ENCODE results near the gene TESPA1.

The TESPA1 gene

DNA sequence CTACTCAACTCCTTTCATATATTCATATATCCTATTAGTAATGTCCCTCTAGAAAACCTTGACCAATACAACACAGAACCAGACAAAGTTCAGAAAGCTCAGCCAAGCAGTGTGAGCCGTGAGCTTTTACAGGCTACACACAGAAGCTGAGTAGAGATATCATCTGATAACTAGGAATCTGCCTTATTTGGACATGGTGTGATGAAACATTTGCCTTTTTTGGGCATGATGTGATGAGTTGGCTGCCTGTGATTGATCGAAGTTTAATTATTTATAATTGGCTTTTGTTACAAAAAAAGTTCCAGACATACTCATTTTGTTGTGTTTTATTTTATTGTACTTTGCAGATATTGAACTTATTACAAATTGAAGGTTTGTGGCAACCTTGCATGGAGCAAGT, 46.6 kb downstream of the TESPA1 start:
- H2AFZ ChIP-seq: no peak overlapping the region
- no peaks in the 10 kb centered on the region for H3K27me3 ChIP-seq (ENCODE audit: control insufficient read depth, insufficient read depth, low read length)
- H3K36me3 ChIP-seq (ENCODE audit: control insufficient read depth, insufficient read depth, low read length): no peaks in the 10 kb centered on the region
- H3K9me3 ChIP-seq (ENCODE audit: control insufficient read depth, low read length): no peaks in the 10 kb centered on the region
- TF ChIP-seq, protein P1, sequence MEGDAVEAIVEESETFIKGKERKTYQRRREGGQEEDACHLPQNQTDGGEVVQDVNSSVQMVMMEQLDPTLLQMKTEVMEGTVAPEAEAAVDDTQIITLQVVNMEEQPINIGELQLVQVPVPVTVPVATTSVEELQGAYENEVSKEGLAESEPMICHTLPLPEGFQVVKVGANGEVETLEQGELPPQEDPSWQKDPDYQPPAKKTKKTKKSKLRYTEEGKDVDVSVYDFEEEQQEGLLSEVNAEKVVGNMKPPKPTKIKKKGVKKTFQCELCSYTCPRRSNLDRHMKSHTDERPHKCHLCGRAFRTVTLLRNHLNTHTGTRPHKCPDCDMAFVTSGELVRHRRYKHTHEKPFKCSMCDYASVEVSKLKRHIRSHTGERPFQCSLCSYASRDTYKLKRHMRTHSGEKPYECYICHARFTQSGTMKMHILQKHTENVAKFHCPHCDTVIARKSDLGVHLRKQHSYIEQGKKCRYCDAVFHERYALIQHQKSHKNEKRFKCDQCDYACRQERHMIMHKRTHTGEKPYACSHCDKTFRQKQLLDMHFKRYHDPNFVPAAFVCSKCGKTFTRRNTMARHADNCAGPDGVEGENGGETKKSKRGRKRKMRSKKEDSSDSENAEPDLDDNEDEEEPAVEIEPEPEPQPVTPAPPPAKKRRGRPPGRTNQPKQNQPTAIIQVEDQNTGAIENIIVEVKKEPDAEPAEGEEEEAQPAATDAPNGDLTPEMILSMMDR (IDR thresholded peaks at IDR 0.05): no peak
- no peak overlapping the region for H3K27ac ChIP-seq
- H3K4me3 ChIP-seq (ENCODE audit: low read depth, low read length): no peak overlapping the region
- no peaks in the 10 kb centered on the region for H3K79me2 ChIP-seq
- H3K9ac ChIP-seq: no peak overlapping the region
- no peak overlapping the region for H3K4me2 ChIP-seq (ENCODE audit: low read length)
- no peaks in the 10 kb centered on the region for H3K4me1 ChIP-seq

DNA sequence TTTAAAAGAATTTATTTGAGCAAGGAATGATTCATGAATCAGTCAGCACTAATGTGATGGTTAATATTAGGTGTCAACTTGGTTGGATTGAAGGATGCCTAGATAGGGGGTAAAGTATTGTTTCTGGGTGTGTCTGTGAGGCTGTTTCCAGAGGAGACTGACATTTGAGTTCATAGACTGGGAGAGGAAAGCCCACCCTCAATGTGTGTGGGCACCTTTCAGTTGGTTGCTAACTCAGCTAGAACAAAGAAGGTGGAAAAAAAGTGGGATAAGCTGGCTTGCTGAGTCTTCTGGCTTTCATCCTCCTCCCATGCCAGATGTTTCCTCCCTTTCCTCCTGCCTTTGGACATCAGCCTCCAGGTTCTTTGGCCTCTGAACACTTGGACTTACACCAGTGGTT, 47.2 kb downstream of the TESPA1 start:
- Histone ChIP-seq H3K4me2 (ENCODE audit: low read length) (no peak overlapping the region), H3K9me3 (ENCODE audit: control insufficient read depth, low read length) (no peaks in the 10 kb centered on the region), H2AFZ (no peak overlapping the region), H3K79me2 (no peaks in the 10 kb centered on the region), H3K4me1 (no peaks in the 10 kb centered on the region), H3K36me3 (ENCODE audit: control insufficient read depth, insufficient read depth, low read length) (no peaks in the 10 kb centered on the region), H3K27ac (no peak overlapping the region), H3K9ac (no peak overlapping the region), H3K4me3 (ENCODE audit: low read depth, low read length) (no peak overlapping the region), H3K27me3 (ENCODE audit: control insufficient read depth, insufficient read depth, low read length) (no peaks in the 10 kb centered on the region)
- TF ChIP-seq, protein P1 (IDR thresholded peaks at IDR 0.05): no peak

DNA sequence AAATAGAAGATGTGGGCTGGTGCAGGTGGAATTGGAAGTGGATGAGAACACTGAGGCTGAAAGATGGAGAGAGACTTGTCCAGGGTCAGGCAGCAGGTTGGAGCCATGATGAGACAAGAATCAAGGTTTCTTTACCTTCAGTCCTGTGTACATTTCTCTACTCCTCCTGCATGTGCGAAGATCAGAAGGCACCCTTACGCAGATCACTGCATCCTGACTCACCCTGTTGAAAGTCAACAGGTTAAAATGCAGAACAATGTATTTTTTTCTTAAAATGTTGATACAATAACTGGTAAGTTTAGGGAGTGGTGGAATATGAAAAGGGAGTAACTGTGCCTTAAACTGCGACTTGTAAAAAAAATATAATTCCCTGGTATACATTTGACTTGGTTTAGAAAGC, 47.8 kb downstream of the TESPA1 start:
- no peak overlapping the region for H3K4me3 ChIP-seq (ENCODE audit: low read depth, low read length)
- H3K27me3 ChIP-seq (ENCODE audit: control insufficient read depth, insufficient read depth, low read length): no peaks in the 10 kb centered on the region
- TF ChIP-seq, protein P1 (IDR thresholded peaks at IDR 0.05): no peak
- no peaks in the 10 kb centered on the region for H3K79me2 ChIP-seq
- no peak overlapping the region for H3K9ac ChIP-seq
- H3K36me3 ChIP-seq (ENCODE audit: control insufficient read depth, insufficient read depth, low read length): no peaks in the 10 kb centered on the region
- no peak overlapping the region for H3K27ac ChIP-seq
- H3K4me2 ChIP-seq (ENCODE audit: low read length): no peak overlapping the region
- no peak overlapping the region for H2AFZ ChIP-seq
- no peaks in the 10 kb centered on the region for H3K4me1 ChIP-seq
- no peaks in the 10 kb centered on the region for H3K9me3 ChIP-seq (ENCODE audit: control insufficient read depth, low read length)

DNA sequence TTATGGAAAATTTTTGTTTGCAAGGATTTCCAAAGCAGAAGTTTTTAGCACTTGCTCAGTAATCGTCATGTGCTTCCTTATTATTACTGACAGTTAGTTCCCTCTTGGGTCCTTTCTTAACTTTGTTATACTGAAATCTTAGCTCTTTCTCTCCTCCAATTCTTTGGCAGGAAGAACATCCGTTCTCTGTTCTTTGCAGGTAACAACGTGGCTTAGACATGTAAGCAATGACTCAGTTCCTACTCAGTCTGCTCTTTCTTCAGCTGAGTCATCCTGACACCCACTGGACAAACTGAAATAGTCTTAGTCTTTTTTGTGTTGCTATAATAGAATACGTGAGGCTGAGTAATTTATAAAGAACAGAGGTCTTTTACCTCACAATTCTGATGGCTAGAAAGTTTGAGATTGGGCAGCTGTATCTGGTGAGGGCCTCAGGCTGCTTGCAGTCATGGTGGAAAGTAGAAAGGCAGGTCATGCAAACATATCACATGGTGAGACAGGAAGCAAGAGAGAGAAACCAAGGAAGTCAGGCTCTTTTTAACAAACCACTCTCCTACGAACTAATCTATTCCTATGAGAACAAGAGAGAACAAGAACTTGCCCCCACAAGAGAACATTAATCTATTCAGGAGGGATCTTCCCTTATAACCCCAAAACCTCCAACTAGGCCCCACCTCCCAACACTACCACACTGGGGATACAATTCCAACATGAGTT, 49.2 kb downstream of the TESPA1 start:
- TF ChIP-seq, protein P1 (IDR thresholded peaks at IDR 0.05): no peak
- no peak overlapping the region for H3K4me2 ChIP-seq (ENCODE audit: low read length)
- H3K27me3 ChIP-seq (ENCODE audit: control insufficient read depth, insufficient read depth, low read length): no peaks in the 10 kb centered on the region
- H3K4me3 ChIP-seq (ENCODE audit: low read depth, low read length): no peak overlapping the region
- H3K9me3 ChIP-seq (ENCODE audit: control insufficient read depth, low read length): no peaks in the 10 kb centered on the region
- no peak overlapping the region for H3K27ac ChIP-seq
- H3K9ac ChIP-seq: no peak overlapping the region
- no peak overlapping the region for H2AFZ ChIP-seq
- H3K79me2 ChIP-seq: no peaks in the 10 kb centered on the region
- no peaks in the 10 kb centered on the region for H3K4me1 ChIP-seq
- H3K36me3 ChIP-seq (ENCODE audit: control insufficient read depth, insufficient read depth, low read length): no peaks in the 10 kb centered on the region

DNA sequence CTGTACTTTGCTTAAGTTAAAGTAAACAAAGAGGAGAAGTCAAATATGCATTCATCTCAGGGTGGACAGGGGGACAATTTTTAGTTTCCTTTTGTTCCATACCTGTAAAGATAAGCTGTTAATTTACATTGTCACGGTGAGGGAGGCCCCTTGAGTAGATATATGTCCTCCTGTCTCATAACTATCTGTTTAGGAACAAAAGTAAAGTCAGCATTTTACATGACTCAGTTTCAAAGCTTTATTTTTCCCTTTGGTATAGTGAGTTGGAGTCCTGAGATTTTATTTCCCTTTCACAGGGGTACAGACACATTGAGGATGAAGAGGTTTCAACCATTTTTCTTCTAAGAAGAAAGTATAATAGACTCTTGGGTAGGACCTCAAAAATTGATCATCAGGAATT, 50.1 kb downstream of the TESPA1 start:
- no peaks in the 10 kb centered on the region for H3K9me3 ChIP-seq (ENCODE audit: control insufficient read depth, low read length)
- no peaks in the 10 kb centered on the region for H3K36me3 ChIP-seq (ENCODE audit: control insufficient read depth, insufficient read depth, low read length)
- H3K4me2 ChIP-seq (ENCODE audit: low read length): no peak overlapping the region
- no peak overlapping the region for H3K27ac ChIP-seq
- TF ChIP-seq, protein P1 (IDR thresholded peaks at IDR 0.05): no peak
- no peak overlapping the region for H2AFZ ChIP-seq
- no peaks in the 10 kb centered on the region for H3K79me2 ChIP-seq
- H3K27me3 ChIP-seq (ENCODE audit: control insufficient read depth, insufficient read depth, low read length): no peaks in the 10 kb centered on the region
- H3K4me1 ChIP-seq: no peaks in the 10 kb centered on the region
- no peak overlapping the region for H3K9ac ChIP-seq
- no peak overlapping the region for H3K4me3 ChIP-seq (ENCODE audit: low read depth, low read length)

Data from parathyroid adenoma (tissue), 2 donors.